Measurements from ENCODE around the gene CELF6.

Gene CELF6

GRCh38 chr15:72345280-72345679 lies 25.3 kb upstream of the CELF6 start:
- H3K27ac ChIP-seq (ENCODE audit: low read depth in 2 of 2, low read length in 2 of 2), result no peak overlapping the region
- no peak overlapping the region for H3K4me3 ChIP-seq (ENCODE audit: low read length in 2 of 2)
- H3K36me3 ChIP-seq (ENCODE audit: control insufficient read depth in 2 of 2, insufficient read depth in 2 of 2, low read length in 2 of 2), result peaks cover 51 to 70% of the 10 kb centered on the region in 2 donors
- H3K9me3 ChIP-seq (ENCODE audit: control insufficient read depth in 2 of 2, low read length in 2 of 2), result no peaks in the 10 kb centered on the region
- H3K27me3 ChIP-seq (ENCODE audit: control insufficient read depth in 2 of 2, insufficient read depth in 2 of 2, low read length in 2 of 2), result no peaks in the 10 kb centered on the region
- H3K4me1 ChIP-seq (ENCODE audit: control insufficient read depth in 2 of 2, insufficient read depth in 2 of 2, low read length in 2 of 2), result no peaks in the 10 kb centered on the region
- no peak overlapping the region for H3K9ac ChIP-seq (ENCODE audit: low read depth in 1 of 2, low read length in 2 of 2)

- Histone ChIP-seq H3K4me3 (ENCODE audit: low read length in 2 of 2) (no peak overlapping the region), H3K9ac (ENCODE audit: low read depth in 1 of 2, low read length in 2 of 2) (no peak overlapping the region), H3K36me3 (ENCODE audit: control insufficient read depth in 2 of 2, insufficient read depth in 2 of 2, low read length in 2 of 2) (peaks cover 47 to 66% of the 10 kb centered on the region in 2 donors), H3K27me3 (ENCODE audit: control insufficient read depth in 2 of 2, insufficient read depth in 2 of 2, low read length in 2 of 2) (no peaks in the 10 kb centered on the region), H3K9me3 (ENCODE audit: control insufficient read depth in 2 of 2, low read length in 2 of 2) (no peaks in the 10 kb centered on the region), H3K4me1 (ENCODE audit: control insufficient read depth in 2 of 2, insufficient read depth in 2 of 2, low read length in 2 of 2) (no peaks in the 10 kb centered on the region), H3K27ac (ENCODE audit: low read depth in 2 of 2, low read length in 2 of 2) (no peak overlapping the region)
These were observed 24.6 kb upstream of the CELF6 start for GRCh38 chr15:72344602-72345001.

- no peak overlapping the region for H3K4me3 ChIP-seq (ENCODE audit: low read length in 2 of 2)
- no peak overlapping the region for H3K9ac ChIP-seq (ENCODE audit: low read depth in 1 of 2, low read length in 2 of 2)
- no peaks in the 10 kb centered on the region for H3K9me3 ChIP-seq (ENCODE audit: control insufficient read depth in 2 of 2, low read length in 2 of 2)
- no peaks in the 10 kb centered on the region for H3K4me1 ChIP-seq (ENCODE audit: control insufficient read depth in 2 of 2, insufficient read depth in 2 of 2, low read length in 2 of 2)
- H3K27me3 ChIP-seq (ENCODE audit: control insufficient read depth in 2 of 2, insufficient read depth in 2 of 2, low read length in 2 of 2), result no peaks in the 10 kb centered on the region
- H3K27ac ChIP-seq (ENCODE audit: low read depth in 2 of 2, low read length in 2 of 2), result no peak overlapping the region
- H3K36me3 ChIP-seq (ENCODE audit: control insufficient read depth in 2 of 2, insufficient read depth in 2 of 2, low read length in 2 of 2), result peaks cover 30 to 45% of the 10 kb centered on the region in 2 donors
These were observed 22.4 kb upstream of the CELF6 start for GRCh38 chr15:72342385-72342784.

- Histone ChIP-seq H3K9ac (ENCODE audit: low read depth in 1 of 2, low read length in 2 of 2) (no peak overlapping the region), H3K4me3 (ENCODE audit: low read length in 2 of 2) (no peak overlapping the region), H3K27me3 (ENCODE audit: control insufficient read depth in 2 of 2, insufficient read depth in 2 of 2, low read length in 2 of 2) (no peaks in the 10 kb centered on the region), H3K4me1 (ENCODE audit: control insufficient read depth in 2 of 2, insufficient read depth in 2 of 2, low read length in 2 of 2) (no peaks in the 10 kb centered on the region), H3K36me3 (ENCODE audit: control insufficient read depth in 2 of 2, insufficient read depth in 2 of 2, low read length in 2 of 2) (peaks cover 24 to 36% of the 10 kb centered on the region in 2 donors), H3K9me3 (ENCODE audit: control insufficient read depth in 2 of 2, low read length in 2 of 2) (no peaks in the 10 kb centered on the region), H3K27ac (ENCODE audit: low read depth in 2 of 2, low read length in 2 of 2) (no peak overlapping the region)
These were observed 21.4 kb upstream of the CELF6 start for GRCh38 chr15:72341361-72341760.

GRCh38 chr15:72340366-72340765 lies 20.4 kb upstream of the CELF6 start:
- Histone ChIP-seq H3K36me3 (ENCODE audit: control insufficient read depth in 2 of 2, insufficient read depth in 2 of 2, low read length in 2 of 2) (peaks cover 16 to 27% of the 10 kb centered on the region in 2 donors), H3K27me3 (ENCODE audit: control insufficient read depth in 2 of 2, insufficient read depth in 2 of 2, low read length in 2 of 2) (no peaks in the 10 kb centered on the region)

GRCh38 chr15:72339777-72340177 lies 19.8 kb upstream of the CELF6 start:
- Histone ChIP-seq H3K27ac (ENCODE audit: low read depth in 2 of 2, low read length in 2 of 2) (no peak overlapping the region), H3K9me3 (ENCODE audit: control insufficient read depth in 2 of 2, low read length in 2 of 2) (no peaks in the 10 kb centered on the region), H3K36me3 (ENCODE audit: control insufficient read depth in 2 of 2, insufficient read depth in 2 of 2, low read length in 2 of 2) (peaks cover 11 to 21% of the 10 kb centered on the region in 2 donors)

More at GRCh38 chr15:72340366-72340765, 20.4 kb upstream of the CELF6 start:
- no peaks in the 10 kb centered on the region for H3K4me1 ChIP-seq (ENCODE audit: control insufficient read depth in 2 of 2, insufficient read depth in 2 of 2, low read length in 2 of 2)
- no peak overlapping the region for H3K27ac ChIP-seq (ENCODE audit: low read depth in 2 of 2, low read length in 2 of 2)
- no peaks in the 10 kb centered on the region for H3K9me3 ChIP-seq (ENCODE audit: control insufficient read depth in 2 of 2, low read length in 2 of 2)
- H3K4me3 ChIP-seq (ENCODE audit: low read length in 2 of 2), result no peak overlapping the region
- H3K9ac ChIP-seq (ENCODE audit: low read depth in 1 of 2, low read length in 2 of 2), result no peak overlapping the region

GRCh38 chr15:72338617-72339321 lies 18.8 kb upstream of the CELF6 start:
- no peaks in the 10 kb centered on the region for H3K27me3 ChIP-seq (ENCODE audit: control insufficient read depth in 2 of 2, insufficient read depth in 2 of 2, low read length in 2 of 2)
- H3K27ac ChIP-seq (ENCODE audit: low read depth in 2 of 2, low read length in 2 of 2), result peak overlapping the region; percentile 9 to 57
- H3K4me3 ChIP-seq (ENCODE audit: low read length in 2 of 2), result no peak overlapping the region
- no peak overlapping the region for H3K9ac ChIP-seq (ENCODE audit: low read depth in 1 of 2, low read length in 2 of 2)
- H3K36me3 ChIP-seq (ENCODE audit: control insufficient read depth in 2 of 2, insufficient read depth in 2 of 2, low read length in 2 of 2), result peaks cover 4 to 11% of the 10 kb centered on the region in 2 donors
- H3K9me3 ChIP-seq (ENCODE audit: control insufficient read depth in 2 of 2, low read length in 2 of 2), result no peaks in the 10 kb centered on the region
- no peaks in the 10 kb centered on the region for H3K4me1 ChIP-seq (ENCODE audit: control insufficient read depth in 2 of 2, insufficient read depth in 2 of 2, low read length in 2 of 2)

More at GRCh38 chr15:72339777-72340177, 19.8 kb upstream of the CELF6 start:
- no peaks in the 10 kb centered on the region for H3K27me3 ChIP-seq (ENCODE audit: control insufficient read depth in 2 of 2, insufficient read depth in 2 of 2, low read length in 2 of 2)
- no peak overlapping the region for H3K9ac ChIP-seq (ENCODE audit: low read depth in 1 of 2, low read length in 2 of 2)
- H3K4me1 ChIP-seq (ENCODE audit: control insufficient read depth in 2 of 2, insufficient read depth in 2 of 2, low read length in 2 of 2), result no peaks in the 10 kb centered on the region
- no peak overlapping the region for H3K4me3 ChIP-seq (ENCODE audit: low read length in 2 of 2)

- no peaks in the 10 kb centered on the region for H3K4me1 ChIP-seq (ENCODE audit: control insufficient read depth in 2 of 2, insufficient read depth in 2 of 2, low read length in 2 of 2)
- no peak overlapping the region for H3K4me3 ChIP-seq (ENCODE audit: low read length in 2 of 2)
- no peaks in the 10 kb centered on the region for H3K9me3 ChIP-seq (ENCODE audit: control insufficient read depth in 2 of 2, low read length in 2 of 2)
- peaks cover 3 to 6% of the 10 kb centered on the region in 2 donors for H3K36me3 ChIP-seq (ENCODE audit: control insufficient read depth in 2 of 2, insufficient read depth in 2 of 2, low read length in 2 of 2)
- no peaks in the 10 kb centered on the region for H3K27me3 ChIP-seq (ENCODE audit: control insufficient read depth in 2 of 2, insufficient read depth in 2 of 2, low read length in 2 of 2)
- H3K9ac ChIP-seq (ENCODE audit: low read depth in 1 of 2, low read length in 2 of 2), result no peak overlapping the region
- H3K27ac ChIP-seq (ENCODE audit: low read depth in 2 of 2, low read length in 2 of 2), result peak overlapping the region in 1 of 2 donors; percentile 9
These were observed 18.2 kb upstream of the CELF6 start for GRCh38 chr15:72338148-72338547.

- H3K27ac ChIP-seq (ENCODE audit: low read depth in 2 of 2, low read length in 2 of 2), result no peak overlapping the region
- H3K9me3 ChIP-seq (ENCODE audit: control insufficient read depth in 2 of 2, low read length in 2 of 2), result no peaks in the 10 kb centered on the region
- no peak overlapping the region for H3K4me3 ChIP-seq (ENCODE audit: low read length in 2 of 2)
- no peak overlapping the region for H3K9ac ChIP-seq (ENCODE audit: low read depth in 1 of 2, low read length in 2 of 2)
- peaks cover 0 to 3% of the 10 kb centered on the region in 2 donors for H3K36me3 ChIP-seq (ENCODE audit: control insufficient read depth in 2 of 2, insufficient read depth in 2 of 2, low read length in 2 of 2)
- no peaks in the 10 kb centered on the region for H3K4me1 ChIP-seq (ENCODE audit: control insufficient read depth in 2 of 2, insufficient read depth in 2 of 2, low read length in 2 of 2)
- H3K27me3 ChIP-seq (ENCODE audit: control insufficient read depth in 2 of 2, insufficient read depth in 2 of 2, low read length in 2 of 2), result no peaks in the 10 kb centered on the region
These were observed 14.9 kb upstream of the CELF6 start for GRCh38 chr15:72334842-72335241.

GRCh38 chr15:72331021-72331420 lies 11.1 kb upstream of the CELF6 start:
- Histone ChIP-seq H3K27ac (ENCODE audit: low read depth in 2 of 2, low read length in 2 of 2) (no peak overlapping the region), H3K4me1 (ENCODE audit: control insufficient read depth in 2 of 2, insufficient read depth in 2 of 2, low read length in 2 of 2) (no peaks in the 10 kb centered on the region), H3K36me3 (ENCODE audit: control insufficient read depth in 2 of 2, insufficient read depth in 2 of 2, low read length in 2 of 2) (peaks cover 0 to 2% of the 10 kb centered on the region in 2 donors), H3K9ac (ENCODE audit: low read depth in 1 of 2, low read length in 2 of 2) (no peak overlapping the region), H3K4me3 (ENCODE audit: low read length in 2 of 2) (no peak overlapping the region), H3K9me3 (ENCODE audit: control insufficient read depth in 2 of 2, low read length in 2 of 2) (no peaks in the 10 kb centered on the region), H3K27me3 (ENCODE audit: control insufficient read depth in 2 of 2, insufficient read depth in 2 of 2, low read length in 2 of 2) (no peaks in the 10 kb centered on the region)

Data from mucosa of rectum (tissue), 2 donors.